Colon (tissue), 2 donors: Measurements from ENCODE around the gene MAML1.

Source experiments
- FAIRE-seq: peaks from 2 replicates; lab custom pipeline; 2012; peaks lifted over from hg19 to GRCh38; lab: Jason Lieb, UNC
- donor health status: control.
- donor health status: control.

Gene MAML1

DNA sequence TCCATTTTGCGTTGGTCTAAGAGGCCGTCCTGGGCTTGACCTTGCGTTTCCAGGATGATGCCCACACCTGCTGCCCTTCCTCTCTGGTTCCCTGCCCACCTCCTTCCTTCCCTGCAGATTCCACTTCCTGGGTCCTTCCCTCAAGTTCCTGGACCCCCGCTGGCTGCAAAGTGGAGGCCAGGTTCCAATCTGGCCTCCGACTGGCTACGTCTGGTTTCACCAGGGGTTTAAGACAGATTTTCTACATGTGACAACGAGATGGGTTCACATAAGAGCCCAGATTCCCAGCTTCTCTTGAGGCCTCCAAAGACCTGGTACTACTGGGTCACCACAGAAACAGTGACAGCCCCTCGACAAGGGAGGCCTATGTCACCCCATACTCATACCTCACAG, 71.9 kb downstream of the MAML1 start:
- no peak for FAIRE-seq

DNA sequence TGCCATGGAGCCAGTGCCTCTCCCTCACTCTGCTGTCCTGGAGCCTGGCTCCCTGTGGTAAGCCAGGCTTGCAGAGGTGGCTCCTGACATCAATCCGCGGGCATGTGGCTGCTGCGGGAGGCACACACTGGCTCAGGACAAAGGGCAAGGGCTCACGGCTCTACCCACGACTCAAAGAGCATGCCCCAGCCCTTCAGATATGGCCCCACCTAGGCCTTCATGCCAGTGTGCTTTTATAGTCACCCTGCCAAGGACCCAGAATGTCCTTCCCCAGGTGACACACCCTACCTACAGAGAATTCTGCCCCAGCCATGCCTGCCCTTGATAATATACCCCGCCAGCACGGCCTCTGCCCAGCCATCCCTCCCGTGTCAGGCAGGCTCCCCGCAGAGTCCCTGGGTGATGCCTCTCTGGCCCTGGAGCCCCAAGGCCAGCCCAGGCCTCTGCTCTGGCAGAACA, 72.5 kb downstream of the MAML1 start:
- no peak for FAIRE-seq

DNA sequence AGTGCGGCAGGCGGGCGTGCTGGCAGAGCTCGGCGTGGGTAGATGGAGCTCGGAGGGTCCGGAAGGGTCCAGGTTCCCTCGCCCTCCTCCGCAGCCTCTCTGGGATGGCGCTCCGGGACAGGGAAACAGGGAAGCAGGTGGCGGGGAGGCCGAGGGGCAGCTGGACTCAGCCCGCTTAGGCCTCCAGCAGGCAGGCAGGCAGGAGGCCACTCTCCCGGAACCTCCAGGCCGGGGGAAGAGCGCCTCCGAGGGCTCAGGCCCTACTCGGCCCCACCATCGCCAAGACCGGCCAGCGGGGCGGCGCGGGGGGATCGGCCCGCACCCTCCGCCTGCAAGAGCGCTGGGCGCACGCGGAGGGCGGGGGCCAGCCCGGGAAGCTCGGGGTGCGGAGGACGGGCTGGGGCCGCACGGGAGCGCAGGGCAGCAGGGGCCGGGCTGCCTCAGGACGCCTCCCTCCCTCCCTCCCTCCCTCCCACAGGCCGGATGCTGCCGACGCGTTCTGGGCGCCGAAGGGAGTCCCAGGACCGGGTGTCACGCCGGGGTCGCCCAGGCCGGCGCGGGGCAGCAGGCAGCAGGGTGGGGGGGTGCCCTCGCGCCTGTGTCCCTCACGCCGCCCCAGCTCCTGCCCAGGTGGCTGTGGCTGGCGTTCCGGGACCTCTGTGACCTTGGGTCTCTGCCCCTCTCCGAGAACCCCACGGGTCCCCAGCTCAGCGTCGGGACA, 73.1 kb downstream of the MAML1 start:
- no peak for FAIRE-seq

DNA sequence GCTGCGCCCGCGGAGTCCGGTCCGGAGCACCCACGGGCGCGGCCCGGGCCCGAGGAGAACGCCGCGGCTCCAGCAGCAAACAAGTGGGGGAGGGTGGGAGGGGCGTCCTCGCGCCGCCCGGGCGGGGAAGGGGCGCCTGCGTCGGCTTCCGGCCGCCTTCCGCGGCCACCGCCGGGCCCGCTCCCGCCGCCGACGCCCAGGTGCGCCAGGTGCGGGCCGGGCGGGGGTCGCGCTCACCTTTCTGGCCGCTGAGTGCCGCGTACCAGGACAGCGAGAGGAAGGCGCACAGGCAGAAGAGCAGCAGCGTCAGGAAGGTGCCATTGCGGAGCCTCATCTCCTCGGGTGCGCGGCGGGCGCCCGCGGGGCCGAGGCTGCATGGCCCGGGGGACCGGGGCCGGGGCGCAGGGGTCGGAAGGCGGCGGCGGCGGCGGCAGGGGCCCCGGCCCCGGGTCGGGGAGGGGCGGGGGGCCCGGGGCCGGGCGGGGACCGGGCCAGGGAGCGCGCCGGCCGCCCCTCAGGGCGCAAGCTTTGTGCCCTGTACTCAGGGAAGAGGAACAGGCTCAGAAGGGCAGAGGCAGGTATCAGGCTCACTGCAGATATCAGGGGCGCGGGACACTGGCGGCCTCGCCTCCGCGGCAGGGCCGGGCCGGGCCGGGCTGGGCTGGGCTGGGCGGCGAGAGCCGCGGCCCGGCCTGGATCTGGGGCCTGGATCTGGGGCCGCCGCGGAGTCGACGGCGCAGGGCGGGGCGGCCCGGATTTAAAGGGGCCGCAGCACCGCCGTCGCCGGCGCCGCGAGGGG, 73.8 kb downstream of the MAML1 start, which contains the start of gene MGAT4B:
Gene MGAT4B, minus strand, starts transcription at position 617 of the 799 bp plus-strand sequence. Its CDS starts 283 bp downstream, at position 334.
- no peak for FAIRE-seq

DNA sequence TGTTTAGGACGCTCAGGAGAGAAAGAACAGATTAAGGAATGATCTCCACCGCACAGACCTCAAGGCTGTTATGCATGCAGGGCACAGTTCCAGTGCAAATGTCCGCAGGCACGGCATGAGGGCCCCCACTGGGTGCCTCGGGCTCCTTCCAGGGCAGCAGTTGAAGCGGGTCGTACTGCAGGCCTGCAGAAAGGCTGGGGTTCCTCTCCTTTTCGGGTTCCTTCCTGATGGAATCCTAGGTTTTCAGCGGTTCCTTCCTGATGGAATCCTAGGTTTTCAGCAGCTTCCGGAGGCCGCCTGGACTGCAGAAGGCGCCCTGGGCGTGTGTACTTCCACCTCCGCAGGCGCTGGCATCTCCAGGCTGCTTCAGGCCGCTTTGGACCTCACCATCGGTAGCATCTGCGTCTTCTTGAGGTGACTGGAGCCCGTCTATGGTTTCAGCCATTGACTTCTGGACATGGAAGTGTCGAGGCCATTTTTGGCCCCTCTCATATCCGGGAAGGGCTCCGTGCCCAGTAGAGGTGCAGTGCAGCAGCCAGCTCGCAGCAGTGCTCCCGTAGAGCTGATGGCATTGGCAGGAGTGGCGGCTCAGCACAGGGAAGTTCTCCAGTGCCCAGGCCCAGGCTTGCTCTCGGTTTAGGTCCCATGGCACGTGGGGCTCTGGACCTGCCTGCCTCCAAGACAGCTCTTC, 79.7 kb downstream of the MAML1 start:
- FAIRE-seq: no peak

DNA sequence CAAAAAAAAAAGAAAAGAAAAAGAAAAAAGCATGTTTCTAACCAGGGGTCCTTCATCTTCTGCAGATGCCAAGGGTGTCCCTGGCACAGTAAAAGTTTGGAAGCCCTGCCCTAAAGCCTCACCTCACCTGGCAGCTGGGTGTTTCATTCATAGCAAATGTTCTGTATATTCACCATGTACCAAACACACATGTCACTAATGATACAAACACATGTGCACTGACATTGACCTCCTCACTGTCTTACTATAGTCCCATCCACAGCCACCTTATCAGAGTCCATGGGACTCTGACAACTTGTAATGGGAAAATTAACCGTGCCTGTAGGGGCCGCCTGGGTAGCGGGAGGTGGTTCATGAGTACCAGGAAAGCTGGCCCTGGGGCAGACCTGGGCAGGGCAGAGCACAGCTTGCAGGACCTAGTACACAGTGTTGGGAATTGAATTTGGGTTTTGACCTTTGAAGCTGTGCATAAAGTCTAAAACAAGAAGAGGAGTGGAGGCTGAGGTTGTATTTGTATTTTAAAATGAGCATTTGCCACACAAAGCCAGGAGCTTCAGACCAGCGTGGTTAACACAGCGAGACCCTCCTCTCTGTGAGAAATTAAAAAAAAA, 80.5 kb downstream of the MAML1 start:
- FAIRE-seq: no peak

DNA sequence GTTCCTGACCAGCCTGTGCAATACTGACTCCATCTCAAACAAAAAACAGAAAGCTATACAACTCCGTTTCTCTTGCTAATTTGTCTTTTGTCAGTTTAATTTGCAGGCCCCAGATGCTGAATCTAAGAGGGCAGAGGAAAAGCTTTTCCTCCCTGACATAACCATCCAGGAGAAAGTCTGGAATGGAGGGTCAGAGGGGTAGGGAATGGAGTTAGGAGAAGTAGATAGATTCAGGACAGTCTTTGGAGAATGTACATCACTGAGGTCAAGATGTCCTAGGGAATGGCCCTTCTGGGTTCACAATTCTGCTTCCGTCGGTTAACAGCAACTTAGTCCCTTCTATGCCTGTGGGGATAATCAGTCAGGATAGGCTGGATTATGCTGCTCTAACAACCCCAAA, 81.5 kb downstream of the MAML1 start:
- FAIRE-seq: no peak

DNA sequence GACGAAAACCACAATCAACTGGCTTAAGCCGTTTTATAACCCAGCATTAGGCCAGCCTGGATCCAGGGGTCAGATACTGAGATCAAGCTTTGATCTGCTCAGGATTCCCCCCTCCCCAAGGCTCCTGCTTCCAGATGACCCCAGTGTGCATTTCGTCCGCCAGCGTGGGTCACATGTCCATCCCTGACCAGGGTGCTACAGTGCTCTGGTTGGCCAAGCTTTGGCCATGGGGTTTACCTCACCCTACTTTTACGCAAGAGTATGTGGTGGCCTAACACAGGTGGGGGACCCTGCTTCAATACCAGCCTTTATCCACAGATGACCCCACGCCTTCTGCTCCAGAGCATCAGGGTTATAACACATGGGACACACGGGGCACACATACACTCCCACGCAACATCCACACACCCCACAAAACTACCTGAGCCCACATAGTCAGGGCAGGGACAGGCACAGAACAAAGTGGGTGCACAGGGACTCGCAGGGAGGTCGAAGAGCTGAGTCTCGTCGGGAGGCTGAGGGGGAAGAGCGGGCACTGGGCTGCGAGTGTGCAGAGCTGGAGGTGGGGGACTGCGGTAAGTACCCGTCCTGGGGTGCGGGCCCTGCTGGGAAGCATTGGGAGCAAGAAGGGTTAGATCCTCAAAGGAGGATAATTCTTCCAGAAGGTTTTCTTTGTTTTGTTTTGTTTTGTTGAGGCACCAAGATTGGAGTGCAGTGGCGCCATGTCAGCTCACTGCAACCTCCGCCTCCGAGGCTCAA, 83.0 kb downstream of the MAML1 start:
- FAIRE-seq: no peak

DNA sequence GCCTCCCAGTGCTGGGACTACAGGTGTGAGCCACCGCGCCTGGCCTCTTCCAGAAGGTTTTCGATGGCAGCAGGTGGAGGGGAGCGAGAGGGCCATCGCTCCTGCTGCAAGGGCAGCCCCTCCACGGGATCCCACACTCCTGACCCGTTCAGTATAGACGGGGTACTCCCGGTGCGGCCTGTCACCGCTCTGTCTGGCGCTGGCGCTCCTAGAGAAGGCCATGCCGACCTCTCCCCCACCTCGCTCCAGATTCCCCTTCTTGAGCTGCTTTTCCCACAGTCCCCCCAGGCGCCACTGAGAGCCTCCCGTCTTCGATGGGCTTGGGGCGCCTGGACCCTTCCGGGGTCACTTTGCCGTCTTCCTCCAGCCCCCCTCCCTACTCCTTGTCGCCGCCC, 83.8 kb downstream of the MAML1 start:
- FAIRE-seq: no peak

DNA sequence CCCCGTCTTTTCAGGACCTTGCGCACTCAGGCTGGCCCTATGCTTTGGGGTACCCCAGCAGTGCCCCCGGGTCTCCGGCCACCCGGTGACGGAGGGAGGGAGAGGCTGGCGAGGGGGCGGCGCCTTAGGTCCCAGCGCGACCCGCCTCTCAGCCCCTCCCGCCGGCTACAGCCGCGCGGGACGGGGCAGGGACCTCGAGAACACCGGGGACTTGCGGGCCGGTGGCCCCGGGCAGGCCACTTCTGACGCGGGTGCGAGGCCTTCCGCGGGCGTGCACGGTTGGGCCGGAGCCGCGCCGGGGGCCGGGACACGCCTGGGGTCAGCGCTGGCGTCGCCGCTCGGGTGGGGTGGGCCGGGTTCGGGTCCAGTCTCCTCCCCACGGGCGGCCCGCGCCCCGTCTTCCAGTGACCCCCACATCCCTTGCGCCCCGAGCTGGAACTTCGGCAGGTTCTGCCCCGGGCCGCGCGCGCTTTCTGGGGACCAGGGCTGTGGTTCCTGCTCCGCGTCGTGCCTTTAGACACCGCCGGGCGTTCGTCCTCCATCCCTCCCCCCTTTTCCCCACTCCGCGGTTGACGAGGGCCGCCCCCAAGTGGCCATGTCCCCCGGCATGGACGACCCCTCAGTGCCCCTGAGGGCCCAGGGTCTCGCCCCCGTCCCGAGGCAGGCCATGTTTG, 84.3 kb downstream of the MAML1 start:
- no peak for FAIRE-seq

DNA sequence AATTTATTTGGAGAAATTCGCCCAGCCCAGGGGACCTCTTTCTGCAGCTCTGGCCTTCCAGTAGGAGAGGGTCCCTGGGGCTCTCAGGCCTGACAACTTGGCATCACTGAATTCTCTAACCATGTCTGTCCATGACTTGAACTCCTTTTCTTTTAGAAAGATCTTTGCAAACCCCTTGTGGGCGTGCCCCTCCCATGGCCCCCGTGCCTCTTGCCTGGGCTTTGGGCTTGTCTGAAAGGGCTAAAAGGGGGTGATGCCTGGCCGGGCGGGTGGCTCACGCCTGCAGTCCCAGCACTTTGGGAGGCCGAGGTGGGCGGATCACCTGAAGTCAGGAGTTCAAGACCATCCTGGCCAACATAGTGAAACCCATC, 84.8 kb downstream of the MAML1 start:
- FAIRE-seq: no peak

DNA sequence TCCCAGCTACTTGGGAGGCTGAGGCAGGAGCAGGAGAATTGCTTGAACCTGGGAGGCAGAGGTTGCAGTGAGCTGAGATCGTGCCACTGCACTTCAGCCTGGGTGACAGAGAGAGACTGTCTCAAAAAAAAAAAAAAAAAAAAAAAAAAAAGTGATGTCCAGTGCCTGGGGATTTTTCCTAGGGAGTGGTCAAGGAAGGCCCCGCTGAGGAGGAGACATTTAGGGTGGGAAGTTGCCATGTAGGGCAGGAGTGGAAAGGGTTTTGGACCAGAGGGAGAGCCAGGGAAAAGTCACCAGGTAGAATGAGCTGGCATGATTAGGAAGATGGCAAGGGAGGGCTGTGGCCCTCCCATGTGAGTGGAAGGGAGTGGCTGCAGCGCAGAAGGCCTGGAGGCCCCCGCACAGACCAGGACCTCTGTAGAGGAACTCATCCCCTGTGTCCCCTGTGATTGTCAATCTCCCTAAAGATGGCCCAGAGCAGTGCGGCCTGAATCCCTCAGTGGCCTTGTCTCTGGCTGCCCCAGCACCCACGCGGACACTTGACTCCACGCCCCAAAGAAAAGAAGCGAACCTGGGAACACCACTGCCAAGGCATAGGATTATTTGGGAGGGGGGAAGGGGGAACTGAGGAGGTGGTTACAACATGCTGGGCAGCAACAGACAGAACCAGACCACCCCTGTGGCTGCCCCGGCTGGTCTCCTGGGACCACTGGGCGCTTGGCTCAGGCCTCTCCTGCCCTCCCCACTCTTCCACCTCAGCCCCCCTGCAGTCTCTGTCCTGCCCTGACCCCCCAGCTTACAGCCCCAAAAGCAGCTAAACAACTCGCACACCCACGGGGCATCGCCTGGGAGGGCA, 85.5 kb downstream of the MAML1 start:
- no peak for FAIRE-seq

DNA sequence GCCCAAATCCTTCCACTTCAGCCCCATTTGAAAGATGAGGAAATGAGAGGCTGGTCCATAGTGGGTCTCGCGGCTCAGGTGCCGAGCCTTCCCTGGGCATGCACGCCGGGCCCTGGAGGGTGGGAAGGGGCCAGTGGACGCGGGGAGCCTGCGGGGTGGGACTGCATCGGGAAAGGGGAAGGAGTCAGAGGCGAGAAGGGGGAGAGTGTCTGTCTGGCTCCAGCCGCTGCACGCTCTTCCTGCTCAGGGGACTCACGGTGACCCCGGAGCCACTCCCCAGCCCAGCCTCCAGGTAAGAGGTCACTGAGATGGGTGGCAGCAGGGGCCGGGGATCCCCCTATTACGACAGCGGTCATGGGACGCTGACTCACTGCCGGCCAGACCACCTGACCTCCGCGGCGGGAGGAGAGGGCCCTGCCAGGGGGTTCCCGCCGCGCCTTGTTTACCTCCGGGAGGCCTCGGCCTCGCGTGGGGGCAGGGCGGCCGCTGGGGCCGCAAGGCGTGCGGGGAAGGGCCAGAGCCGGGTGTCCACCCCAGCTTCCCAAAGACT, 86.2 kb downstream of the MAML1 start:
- FAIRE-seq: no peak

DNA sequence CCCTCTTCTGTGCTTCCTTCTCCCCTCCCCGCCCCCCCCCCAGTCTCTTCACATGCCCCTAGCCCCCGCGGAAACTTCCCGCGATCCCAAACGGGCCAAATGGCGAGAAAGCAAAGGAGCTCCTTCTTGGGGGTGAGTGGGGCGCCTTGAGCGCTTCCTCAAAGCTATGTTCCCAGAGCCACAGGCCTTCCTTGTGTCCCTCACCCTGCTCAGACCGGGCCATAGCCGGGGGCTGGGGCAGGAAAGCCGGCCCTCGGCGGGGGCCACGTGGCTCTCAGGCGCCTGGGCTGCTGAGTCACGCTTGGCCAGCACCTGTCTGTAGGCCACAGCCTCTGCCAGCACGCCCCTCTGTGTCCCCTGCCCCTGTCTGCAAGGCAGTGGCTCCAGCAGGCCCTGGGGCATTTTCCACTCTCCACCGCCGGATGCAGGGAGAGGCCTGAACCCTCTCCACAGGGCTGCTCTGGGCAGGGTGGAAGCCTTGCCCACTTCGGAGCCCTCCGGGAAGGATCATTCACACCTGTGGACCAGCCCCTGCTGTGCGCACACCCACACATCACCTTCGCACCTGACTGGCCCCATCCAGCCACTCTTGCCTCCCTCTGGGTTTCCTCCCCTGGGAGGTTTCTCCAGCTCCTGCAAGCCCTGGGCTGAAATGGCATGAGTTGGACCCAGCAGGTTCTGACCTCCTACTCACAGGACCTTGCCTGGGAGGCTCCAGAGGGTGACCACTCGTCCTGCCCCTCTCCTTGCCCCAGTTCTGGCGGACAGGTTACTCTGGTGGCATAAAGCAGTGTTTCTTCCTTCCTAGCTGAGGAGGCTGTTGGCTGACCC, 86.9 kb downstream of the MAML1 start:
- no peak for FAIRE-seq

DNA sequence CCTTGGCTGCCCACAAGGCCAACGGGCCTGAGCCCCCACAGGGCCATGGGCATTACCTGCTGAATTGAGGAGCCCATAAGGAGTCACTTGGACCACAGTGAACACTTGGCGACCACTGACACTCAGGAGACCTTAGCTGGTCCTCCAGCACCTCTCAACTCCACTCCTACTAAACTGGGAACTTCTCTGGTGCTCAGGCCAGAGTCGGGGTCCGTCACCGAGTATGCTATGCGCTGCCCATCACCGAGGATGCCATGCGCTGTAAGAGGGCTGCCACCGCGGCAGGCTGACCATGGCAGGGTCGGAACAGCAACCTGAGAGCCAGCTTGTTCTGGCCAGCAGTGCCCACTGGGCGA, 87.5 kb downstream of the MAML1 start:
- no peak for FAIRE-seq

DNA sequence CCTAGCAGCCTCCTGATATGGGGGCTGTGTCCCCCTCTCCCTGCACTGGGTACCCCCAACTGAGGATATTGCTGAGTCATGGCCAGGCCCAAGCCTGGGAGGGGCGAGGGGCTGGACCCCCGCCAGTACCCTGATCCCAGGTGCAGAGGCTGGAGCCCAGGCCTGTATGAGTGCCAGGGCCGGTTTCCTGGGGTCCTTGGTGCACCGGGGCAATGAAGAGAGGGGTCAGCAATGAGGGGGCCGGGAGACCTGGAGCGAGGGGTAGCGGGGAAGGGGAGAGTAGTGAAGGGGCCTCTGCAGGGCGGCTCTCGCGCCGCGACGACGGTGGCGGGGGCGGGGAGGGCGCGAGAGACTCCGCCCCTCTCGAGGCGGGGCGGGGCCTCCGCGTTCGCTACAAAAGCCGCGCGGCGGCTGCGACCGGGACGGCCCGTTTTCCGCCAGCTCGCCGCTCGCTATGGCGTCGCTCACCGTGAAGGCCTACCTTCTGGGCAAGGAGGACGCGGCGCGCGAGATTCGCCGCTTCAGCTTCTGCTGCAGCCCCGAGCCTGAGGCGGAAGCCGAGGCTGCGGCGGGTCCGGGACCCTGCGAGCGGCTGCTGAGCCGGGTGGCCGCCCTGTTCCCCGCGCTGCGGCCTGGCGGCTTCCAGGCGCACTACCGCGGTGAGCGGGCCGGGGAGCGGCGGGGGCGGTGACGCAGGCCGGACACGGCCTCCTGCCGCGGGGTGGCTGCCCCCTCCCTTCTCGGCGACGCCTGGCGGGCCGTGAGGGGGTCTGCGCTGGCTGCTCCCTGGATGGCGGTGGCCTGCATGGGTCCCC, 88.1 kb downstream of the MAML1 start, which contains the start of gene SQSTM1:
Gene SQSTM1, plus strand, starts transcription at position 423 of the 815 bp plus-strand sequence. Its CDS starts 32 bp downstream, at position 455.
- no peak for FAIRE-seq

DNA sequence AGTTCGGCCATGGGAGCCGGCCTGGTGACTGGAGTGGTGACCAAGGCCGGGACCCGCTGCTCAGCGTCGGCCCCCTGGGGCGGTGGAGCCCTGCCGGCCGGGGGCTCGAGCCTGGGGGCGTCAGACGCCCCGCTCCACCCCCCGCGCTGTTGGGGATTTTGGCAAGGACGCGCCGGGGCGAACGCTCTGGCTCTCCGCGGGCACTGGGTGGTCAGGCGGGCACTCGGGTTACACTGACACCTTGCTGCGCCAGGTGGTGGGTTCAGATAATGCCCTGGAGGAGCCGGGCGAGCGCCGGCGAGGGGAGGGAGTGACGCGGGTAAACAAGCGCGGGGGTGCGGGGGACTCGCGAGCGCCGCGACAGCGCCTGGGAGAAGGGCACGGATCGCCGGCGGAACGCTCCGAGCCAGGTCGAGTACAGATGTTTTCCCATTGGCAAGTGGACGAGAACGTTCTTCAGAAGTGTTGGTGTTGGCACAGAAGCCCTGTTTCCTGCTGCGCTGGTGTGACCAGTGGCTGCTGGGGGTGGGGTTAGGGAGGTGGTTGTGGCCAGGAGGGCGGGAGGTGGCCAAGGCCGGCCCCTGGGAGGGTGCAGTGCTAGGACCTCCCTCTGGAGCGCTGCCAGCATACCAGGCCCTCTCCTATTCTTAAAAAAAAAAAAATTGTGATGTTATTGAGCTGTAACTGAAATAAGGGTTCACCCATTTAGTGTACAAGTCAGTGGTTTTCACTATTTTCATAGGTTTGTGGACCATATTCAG, 88.9 kb downstream of the MAML1 start:
- no peak for FAIRE-seq
